HEK293 (cell line): Measurements from ENCODE around the gene SZRD1.

Experiments used
- OSR2 ChIP-seq: fragments of 450-650 bp; formaldehyde crosslinking; IDR thresholded peaks from 2 replicates; pipeline ENCODE4 v1.5.1; 2016; ENCODE audit warnings: missing biosample characterization, missing genetic modification characterization
- PRDM1 ChIP-seq: fragments of 450-650 bp; formaldehyde crosslinking; IDR thresholded peaks from 2 replicates; pipeline ENCODE4; 2016; ENCODE audit warnings: missing biosample characterization, missing genetic modification characterization
- REPIN1 ChIP-seq: fragments of 450-650 bp; formaldehyde crosslinking; IDR thresholded peaks from 2 replicates; pipeline ENCODE4 v1.5.1; 2017; ENCODE audit warnings: missing biosample characterization, missing genetic modification characterization, low read depth
- WT1 ChIP-seq: fragments of 450-650 bp; formaldehyde crosslinking; IDR thresholded peaks from 2 replicates; pipeline ENCODE4 v1.5.1; 2016; ENCODE audit warnings: missing biosample characterization, missing genetic modification characterization
- ZNF138 ChIP-seq: fragments of 450-650 bp; formaldehyde crosslinking; IDR thresholded peaks from 2 replicates; pipeline ENCODE4 v1.5.1; 2016; ENCODE audit warnings: missing biosample characterization, missing genetic modification characterization, borderline replicate concordance
- ZNF184 ChIP-seq: fragments of 450-650 bp; IDR thresholded peaks from 2 replicates; pipeline ENCODE4 v1.5.1; 2018; ENCODE audit warnings: missing biosample characterization, mild to moderate bottlenecking, missing genetic modification characterization
- ZNF2 ChIP-seq: fragments of 450-650 bp; formaldehyde crosslinking; IDR thresholded peaks from 2 replicates; pipeline ENCODE4 v1.5.1; 2016; ENCODE audit warnings: missing biosample characterization, missing genetic modification characterization
- ZNF404 ChIP-seq: fragments of 450-650 bp; formaldehyde crosslinking; IDR thresholded peaks from 2 replicates; pipeline ENCODE4 v1.5.1; 2017; ENCODE audit warnings: missing biosample characterization, missing genetic modification characterization
- ZNF416 ChIP-seq: fragments of 450-650 bp; formaldehyde crosslinking; IDR thresholded peaks from 2 replicates; pipeline ENCODE4 v1.5.1; 2016; ENCODE audit warnings: missing biosample characterization, missing genetic modification characterization
- ZNF571 ChIP-seq: fragments of 450-650 bp; formaldehyde crosslinking; IDR thresholded peaks from 2 replicates; pipeline ENCODE4 v1.5.0; 2017; ENCODE audit warnings: missing biosample characterization, missing genetic modification characterization
- ZNF707 ChIP-seq: fragments of 450-650 bp; formaldehyde crosslinking; IDR thresholded peaks from 2 replicates; pipeline ENCODE4 v1.5.1; 2016; ENCODE audit warnings: missing biosample characterization, missing genetic modification characterization
- ZNF777 ChIP-seq: fragments of 450-650 bp; formaldehyde crosslinking; IDR thresholded peaks from 2 replicates; pipeline ENCODE4 v1.5.1; 2017; ENCODE audit warnings: missing biosample characterization, missing genetic modification characterization, borderline replicate concordance
- ZNF837 ChIP-seq: fragments of 450-650 bp; formaldehyde crosslinking; IDR thresholded peaks from 2 replicates; pipeline ENCODE4 v1.5.1; 2016; ENCODE audit warnings: missing biosample characterization, missing genetic modification characterization
- ZSCAN23 ChIP-seq: fragments of 450-650 bp; formaldehyde crosslinking; IDR thresholded peaks from 2 replicates; pipeline ENCODE4 v1.5.1; 2016; ENCODE audit warnings: missing biosample characterization, missing genetic modification characterization
- TF ChIP-seq, protein P1 (sequence below): fragments of 450-650 bp; formaldehyde crosslinking; IDR thresholded peaks from 2 replicates; pipeline ENCODE4 v1.5.1; 2016; ENCODE audit warnings: missing biosample characterization, missing genetic modification characterization, borderline replicate concordance
- TF ChIP-seq, protein P2 (sequence below): fragments of 450-650 bp; formaldehyde crosslinking; IDR thresholded peaks from 2 replicates; pipeline ENCODE4 v1.5.1; 2016; ENCODE audit warnings: missing biosample characterization, missing genetic modification characterization
- TF ChIP-seq, protein P3 (sequence below): fragments of 450-650 bp; formaldehyde crosslinking; IDR thresholded peaks from 2 replicates; pipeline ENCODE4 v1.5.1; 2016; ENCODE audit warnings: missing biosample characterization, missing genetic modification characterization
- TF ChIP-seq, protein P4 (sequence below): fragments of 450-650 bp; formaldehyde crosslinking; IDR thresholded peaks from 2 replicates; pipeline ENCODE4 v1.5.1; 2016; ENCODE audit warnings: missing biosample characterization, missing genetic modification characterization
- TF ChIP-seq, protein P5 (sequence below): IDR thresholded peaks from 2 replicates; pipeline ENCODE4 v1.6.1; 2011; ENCODE audit warnings: mild to moderate bottlenecking, low read depth, low read length, borderline replicate concordance
- TF ChIP-seq, protein P6 (sequence below): sonication (generic); formaldehyde crosslinking; IDR thresholded peaks from 2 replicates; pipeline ENCODE4 v1.8.1; 2022; ENCODE audit warnings: mild to moderate bottlenecking, moderate library complexity, missing genetic modification reagents
- TF ChIP-seq, protein P7 (sequence below): fragments of 450-650 bp; formaldehyde crosslinking; IDR thresholded peaks from 2 replicates; pipeline ENCODE4 v1.5.1; 2016; ENCODE audit warnings: missing biosample characterization, missing genetic modification characterization, low read depth
- TF ChIP-seq, protein P8 (sequence below): fragments of 450-650 bp; formaldehyde crosslinking; IDR thresholded peaks from 2 replicates; pipeline ENCODE4 v1.5.1; 2016; ENCODE audit warnings: missing biosample characterization, missing genetic modification characterization

The SZRD1 gene

DNA sequence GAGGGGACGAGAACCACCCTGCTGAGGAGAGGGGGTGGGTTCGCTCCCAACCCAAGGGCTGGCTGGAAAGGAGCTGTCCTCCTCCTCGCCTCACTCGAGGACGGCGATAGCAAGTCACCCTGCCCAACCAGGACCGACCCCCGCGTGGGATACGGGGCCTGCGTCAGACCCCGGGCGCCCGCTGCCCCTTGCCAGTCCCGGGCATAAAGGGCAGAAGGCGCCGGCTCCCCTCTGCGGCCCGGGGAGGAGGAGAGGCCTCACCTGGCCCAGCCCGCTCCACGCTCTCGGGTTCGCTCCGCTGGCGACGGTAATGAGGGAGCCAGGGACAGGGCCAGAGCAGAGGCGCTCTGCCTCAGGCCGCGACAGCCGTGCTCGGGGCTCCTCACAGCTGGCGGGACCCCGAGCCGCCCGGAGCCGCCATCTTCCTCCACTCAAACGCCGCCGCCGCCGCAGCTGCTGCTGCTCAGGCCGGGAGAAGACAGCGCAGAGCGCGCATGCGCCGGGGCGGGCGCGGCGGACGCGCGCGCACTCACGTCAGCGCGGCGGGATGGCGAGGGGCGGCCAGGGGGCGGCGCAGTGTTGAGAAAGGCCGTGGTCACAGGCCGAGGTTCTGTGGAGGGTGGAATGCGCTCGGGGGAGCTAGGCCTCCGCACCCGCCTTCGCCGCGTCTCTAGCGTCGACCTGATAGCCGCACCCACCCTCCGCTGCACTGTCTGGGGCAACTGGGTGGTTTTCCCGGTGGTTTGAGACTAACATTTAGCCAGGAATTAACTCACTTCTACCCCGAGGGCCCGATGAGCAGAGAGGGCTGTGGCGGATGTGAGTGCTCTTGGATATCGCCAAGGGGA is 14.8 kb upstream of the SZRD1 start, which contains the start of gene FBXO42 (continued):
- TF ChIP-seq, protein P1, sequence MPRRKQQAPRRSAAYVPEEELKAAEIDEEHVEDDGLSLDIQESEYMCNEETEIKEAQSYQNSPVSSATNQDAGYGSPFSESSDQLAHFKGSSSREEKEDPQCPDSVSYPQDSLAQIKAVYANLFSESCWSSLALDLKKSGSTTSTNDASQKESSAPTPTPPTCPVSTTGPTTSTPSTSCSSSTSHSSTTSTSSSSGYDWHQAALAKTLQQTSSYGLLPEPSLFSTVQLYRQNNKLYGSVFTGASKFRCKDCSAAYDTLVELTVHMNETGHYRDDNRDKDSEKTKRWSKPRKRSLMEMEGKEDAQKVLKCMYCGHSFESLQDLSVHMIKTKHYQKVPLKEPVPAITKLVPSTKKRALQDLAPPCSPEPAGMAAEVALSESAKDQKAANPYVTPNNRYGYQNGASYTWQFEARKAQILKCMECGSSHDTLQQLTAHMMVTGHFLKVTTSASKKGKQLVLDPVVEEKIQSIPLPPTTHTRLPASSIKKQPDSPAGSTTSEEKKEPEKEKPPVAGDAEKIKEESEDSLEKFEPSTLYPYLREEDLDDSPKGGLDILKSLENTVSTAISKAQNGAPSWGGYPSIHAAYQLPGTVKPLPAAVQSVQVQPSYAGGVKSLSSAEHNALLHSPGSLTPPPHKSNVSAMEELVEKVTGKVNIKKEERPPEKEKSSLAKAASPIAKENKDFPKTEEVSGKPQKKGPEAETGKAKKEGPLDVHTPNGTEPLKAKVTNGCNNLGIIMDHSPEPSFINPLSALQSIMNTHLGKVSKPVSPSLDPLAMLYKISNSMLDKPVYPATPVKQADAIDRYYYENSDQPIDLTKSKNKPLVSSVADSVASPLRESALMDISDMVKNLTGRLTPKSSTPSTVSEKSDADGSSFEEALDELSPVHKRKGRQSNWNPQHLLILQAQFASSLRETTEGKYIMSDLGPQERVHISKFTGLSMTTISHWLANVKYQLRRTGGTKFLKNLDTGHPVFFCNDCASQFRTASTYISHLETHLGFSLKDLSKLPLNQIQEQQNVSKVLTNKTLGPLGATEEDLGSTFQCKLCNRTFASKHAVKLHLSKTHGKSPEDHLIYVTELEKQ = 0 out of 2 replicates have a peak, but pooled peaks have one; percentile 9
- TF ChIP-seq, protein P2, sequence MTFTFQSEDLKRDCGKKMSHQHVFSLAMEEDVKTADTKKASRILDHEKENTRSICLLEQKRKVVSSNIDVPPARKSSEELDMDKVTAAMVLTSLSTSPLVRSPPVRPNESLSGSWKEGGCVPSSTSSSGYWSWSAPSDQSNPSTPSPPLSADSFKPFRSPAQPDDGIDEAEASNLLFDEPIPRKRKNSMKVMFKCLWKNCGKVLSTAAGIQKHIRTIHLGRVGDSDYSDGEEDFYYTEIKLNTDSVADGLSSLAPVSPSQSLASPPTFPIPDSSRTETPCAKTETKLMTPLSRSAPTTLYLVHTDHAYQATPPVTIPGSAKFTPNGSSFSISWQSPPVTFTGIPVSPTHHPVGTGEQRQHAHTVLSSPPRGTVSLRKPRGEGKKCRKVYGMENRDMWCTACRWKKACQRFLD (tag by site-specific recombination) = no peak
- TF ChIP-seq ZNF571 (tag by site-specific recombination) (no peak), ZNF837 (tag by site-specific recombination) (no peak), ZNF404 (tag by site-specific recombination) (no peak), ZNF2 (tag by site-specific recombination) (0 out of 2 replicates have a peak, but pooled peaks have one; percentile 52), REPIN1 (tag by site-specific recombination) (no peak), ZNF777 (tag by site-specific recombination) (no peak), WT1 (peak; percentile 35), ZNF707 (tag by site-specific recombination) (no peak), OSR2 (tag by site-specific recombination) (0 out of 2 replicates have a peak, but pooled peaks have one; percentile 9), ZNF138 (tag by site-specific recombination) (no peak), PRDM1 (tag by site-specific recombination) (no peak), ZSCAN23 (no peak), ZNF184 (tag by site-specific recombination) (no peak), ZNF416 (tag by site-specific recombination) (no peak)
- TF ChIP-seq, protein P3, sequence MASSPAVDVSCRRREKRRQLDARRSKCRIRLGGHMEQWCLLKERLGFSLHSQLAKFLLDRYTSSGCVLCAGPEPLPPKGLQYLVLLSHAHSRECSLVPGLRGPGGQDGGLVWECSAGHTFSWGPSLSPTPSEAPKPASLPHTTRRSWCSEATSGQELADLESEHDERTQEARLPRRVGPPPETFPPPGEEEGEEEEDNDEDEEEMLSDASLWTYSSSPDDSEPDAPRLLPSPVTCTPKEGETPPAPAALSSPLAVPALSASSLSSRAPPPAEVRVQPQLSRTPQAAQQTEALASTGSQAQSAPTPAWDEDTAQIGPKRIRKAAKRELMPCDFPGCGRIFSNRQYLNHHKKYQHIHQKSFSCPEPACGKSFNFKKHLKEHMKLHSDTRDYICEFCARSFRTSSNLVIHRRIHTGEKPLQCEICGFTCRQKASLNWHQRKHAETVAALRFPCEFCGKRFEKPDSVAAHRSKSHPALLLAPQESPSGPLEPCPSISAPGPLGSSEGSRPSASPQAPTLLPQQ (tag by site-specific recombination) = peak; percentile 23; the same call in 1 of the 2 replicates
- TF ChIP-seq, protein P4, sequence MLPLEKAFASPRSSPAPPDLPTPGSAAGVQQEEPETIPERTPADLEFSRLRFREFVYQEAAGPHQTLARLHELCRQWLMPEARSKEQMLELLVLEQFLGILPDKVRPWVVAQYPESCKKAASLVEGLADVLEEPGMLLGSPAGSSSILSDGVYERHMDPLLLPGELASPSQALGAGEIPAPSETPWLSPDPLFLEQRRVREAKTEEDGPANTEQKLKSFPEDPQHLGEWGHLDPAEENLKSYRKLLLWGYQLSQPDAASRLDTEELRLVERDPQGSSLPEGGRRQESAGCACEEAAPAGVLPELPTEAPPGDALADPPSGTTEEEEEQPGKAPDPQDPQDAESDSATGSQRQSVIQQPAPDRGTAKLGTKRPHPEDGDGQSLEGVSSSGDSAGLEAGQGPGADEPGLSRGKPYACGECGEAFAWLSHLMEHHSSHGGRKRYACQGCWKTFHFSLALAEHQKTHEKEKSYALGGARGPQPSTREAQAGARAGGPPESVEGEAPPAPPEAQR (tag by site-specific recombination) = no peak
- TF ChIP-seq, protein P5, sequence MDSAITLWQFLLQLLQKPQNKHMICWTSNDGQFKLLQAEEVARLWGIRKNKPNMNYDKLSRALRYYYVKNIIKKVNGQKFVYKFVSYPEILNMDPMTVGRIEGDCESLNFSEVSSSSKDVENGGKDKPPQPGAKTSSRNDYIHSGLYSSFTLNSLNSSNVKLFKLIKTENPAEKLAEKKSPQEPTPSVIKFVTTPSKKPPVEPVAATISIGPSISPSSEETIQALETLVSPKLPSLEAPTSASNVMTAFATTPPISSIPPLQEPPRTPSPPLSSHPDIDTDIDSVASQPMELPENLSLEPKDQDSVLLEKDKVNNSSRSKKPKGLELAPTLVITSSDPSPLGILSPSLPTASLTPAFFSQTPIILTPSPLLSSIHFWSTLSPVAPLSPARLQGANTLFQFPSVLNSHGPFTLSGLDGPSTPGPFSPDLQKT = no peak
- TF ChIP-seq, protein P6, sequence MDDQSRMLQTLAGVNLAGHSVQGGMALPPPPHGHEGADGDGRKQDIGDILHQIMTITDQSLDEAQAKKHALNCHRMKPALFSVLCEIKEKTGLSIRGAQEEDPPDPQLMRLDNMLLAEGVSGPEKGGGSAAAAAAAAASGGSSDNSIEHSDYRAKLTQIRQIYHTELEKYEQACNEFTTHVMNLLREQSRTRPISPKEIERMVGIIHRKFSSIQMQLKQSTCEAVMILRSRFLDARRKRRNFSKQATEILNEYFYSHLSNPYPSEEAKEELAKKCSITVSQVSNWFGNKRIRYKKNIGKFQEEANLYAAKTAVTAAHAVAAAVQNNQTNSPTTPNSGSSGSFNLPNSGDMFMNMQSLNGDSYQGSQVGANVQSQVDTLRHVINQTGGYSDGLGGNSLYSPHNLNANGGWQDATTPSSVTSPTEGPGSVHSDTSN (CRISPR knock-in tag) = peak; percentile 80; the same call in 1 of the 2 replicates
- TF ChIP-seq, protein P7, sequence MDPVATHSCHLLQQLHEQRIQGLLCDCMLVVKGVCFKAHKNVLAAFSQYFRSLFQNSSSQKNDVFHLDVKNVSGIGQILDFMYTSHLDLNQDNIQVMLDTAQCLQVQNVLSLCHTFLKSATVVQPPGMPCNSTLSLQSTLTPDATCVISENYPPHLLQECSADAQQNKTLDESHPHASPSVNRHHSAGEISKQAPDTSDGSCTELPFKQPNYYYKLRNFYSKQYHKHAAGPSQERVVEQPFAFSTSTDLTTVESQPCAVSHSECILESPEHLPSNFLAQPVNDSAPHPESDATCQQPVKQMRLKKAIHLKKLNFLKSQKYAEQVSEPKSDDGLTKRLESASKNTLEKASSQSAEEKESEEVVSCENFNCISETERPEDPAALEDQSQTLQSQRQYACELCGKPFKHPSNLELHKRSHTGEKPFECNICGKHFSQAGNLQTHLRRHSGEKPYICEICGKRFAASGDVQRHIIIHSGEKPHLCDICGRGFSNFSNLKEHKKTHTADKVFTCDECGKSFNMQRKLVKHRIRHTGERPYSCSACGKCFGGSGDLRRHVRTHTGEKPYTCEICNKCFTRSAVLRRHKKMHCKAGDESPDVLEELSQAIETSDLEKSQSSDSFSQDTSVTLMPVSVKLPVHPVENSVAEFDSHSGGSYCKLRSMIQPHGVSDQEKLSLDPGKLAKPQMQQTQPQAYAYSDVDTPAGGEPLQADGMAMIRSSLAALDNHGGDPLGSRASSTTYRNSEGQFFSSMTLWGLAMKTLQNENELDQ (tag by site-specific recombination) = no peak
- TF ChIP-seq, protein P8, sequence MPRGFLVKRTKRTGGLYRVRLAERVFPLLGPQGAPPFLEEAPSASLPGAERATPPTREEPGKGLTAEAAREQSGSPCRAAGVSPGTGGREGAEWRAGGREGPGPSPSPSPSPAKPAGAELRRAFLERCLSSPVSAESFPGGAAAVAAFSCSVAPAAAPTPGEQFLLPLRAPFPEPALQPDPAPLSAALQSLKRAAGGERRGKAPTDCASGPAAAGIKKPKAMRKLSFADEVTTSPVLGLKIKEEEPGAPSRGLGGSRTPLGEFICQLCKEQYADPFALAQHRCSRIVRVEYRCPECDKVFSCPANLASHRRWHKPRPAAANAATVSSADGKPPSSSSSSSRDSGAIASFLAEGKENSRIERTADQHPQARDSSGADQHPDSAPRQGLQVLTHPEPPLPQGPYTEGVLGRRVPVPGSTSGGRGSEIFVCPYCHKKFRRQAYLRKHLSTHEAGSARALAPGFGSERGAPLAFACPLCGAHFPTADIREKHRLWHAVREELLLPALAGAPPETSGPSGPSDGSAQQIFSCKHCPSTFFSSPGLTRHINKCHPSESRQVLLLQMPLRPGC = peak; percentile 28; the same call in 1 of the 2 replicates
